Nephron progenitor cell (in vitro differentiated cells): ENCODE measurements around the gene LARGE1.

Experiments used
- DNase-seq: peaks from one replicate; pipeline ENCODE4 v3.0.0; 2021
- H3K27ac Mint-ChIP-seq: 2 replicates; pipeline ENCODE4 v1.8.0; 2021; ENCODE audit warnings: mild to moderate bottlenecking, moderate library complexity, mixed read lengths
- H3K27me3 Mint-ChIP-seq: 2 replicates; pipeline ENCODE4 v1.8.0; 2021; ENCODE audit warnings: mild to moderate bottlenecking, low read depth, mixed read lengths; ENCODE audit not compliant: poor library complexity
- H3K36me3 Mint-ChIP-seq: 2 replicates; pipeline ENCODE4 v1.8.0; 2021; ENCODE audit warnings: low read depth, mixed read lengths
- H3K4me1 Mint-ChIP-seq: 2 replicates; pipeline ENCODE4 v1.8.0; 2021; ENCODE audit warnings: mixed read lengths
- H3K4me3 Mint-ChIP-seq: 2 replicates; pipeline ENCODE4 v1.8.0; 2021; ENCODE audit warnings: mild to moderate bottlenecking, moderate library complexity, mixed read lengths
- H3K9me3 Mint-ChIP-seq: 2 replicates; pipeline ENCODE4 v1.8.0; 2021; ENCODE audit warnings: mild to moderate bottlenecking, moderate library complexity, mixed read lengths
- CTCF ChIP-seq: fragments of 200-600 bp; sonication (generic); IDR thresholded peaks from 2 replicates; pipeline ENCODE4 v1.5.0; 2021; ENCODE audit warnings: antibody characterized with exemption

LARGE1 gene

DNA sequence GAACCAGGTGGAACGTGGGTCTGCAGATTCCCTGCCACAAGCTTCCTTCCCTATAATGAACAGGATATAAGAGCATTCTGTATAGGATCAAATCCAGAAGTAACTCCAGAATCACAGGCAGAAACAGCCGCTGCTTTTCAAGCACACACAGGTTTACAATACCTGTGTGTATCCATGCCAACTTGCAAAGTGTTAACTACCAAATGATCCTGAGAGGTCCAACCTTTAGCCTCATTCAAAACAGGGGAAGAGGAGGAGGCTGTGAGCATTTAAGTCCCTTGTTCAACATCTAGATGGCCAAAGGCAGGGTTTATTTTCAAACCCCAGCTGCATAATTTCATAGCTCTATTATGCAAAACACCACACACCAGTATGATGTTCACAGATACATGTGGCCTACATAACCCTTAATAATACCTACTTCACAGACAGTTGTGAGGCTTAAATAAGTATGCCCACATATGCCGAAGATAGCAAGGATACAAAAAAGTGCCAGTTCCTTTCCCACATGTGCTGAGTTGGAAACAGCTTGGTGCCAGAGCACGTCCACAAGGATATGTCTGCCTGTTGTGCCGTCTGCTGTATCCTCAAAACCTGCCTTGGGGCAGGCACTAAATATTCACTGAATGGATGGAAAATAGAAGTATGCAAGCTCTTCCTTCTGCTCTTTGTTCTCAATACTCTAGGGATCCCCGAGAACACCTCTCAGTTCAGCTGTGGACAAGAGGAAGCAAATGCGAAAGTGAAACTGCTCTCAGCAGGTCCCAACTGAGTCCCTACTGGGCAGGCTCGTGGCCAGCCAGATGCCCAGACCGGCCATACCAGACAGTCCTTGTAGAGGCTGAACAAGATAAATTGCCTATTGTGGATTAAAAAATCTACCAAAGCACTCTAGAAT lies 66.8 kb downstream of the LARGE1 start:
- TF ChIP-seq CTCF = no peak
- Mint-ChIP-seq H3K36me3 (peaks cover 9% of the 10 kb centered on the region), H3K4me1 (peaks cover 59% of the 10 kb centered on the region), H3K27me3 (no peaks in the 10 kb centered on the region), H3K9me3 (peaks cover 6% of the 10 kb centered on the region), H3K27ac (peak overlapping the region; percentile 68), H3K4me3 (no peak overlapping the region)
- no peak for DNase-seq

- Mint-ChIP-seq H3K9me3 (peaks cover 19% of the 10 kb centered on the region), H3K27me3 (no peaks in the 10 kb centered on the region), H3K4me3 (no peak overlapping the region), H3K27ac (no peak overlapping the region), H3K36me3 (peaks cover 19% of the 10 kb centered on the region), H3K4me1 (peaks cover 59% of the 10 kb centered on the region)
- no peak for TF ChIP-seq CTCF
- DNase-seq = no peak
Measured at GRCh38 chr22:33851821-33852384, 68.4 kb downstream of the LARGE1 start.

DNA sequence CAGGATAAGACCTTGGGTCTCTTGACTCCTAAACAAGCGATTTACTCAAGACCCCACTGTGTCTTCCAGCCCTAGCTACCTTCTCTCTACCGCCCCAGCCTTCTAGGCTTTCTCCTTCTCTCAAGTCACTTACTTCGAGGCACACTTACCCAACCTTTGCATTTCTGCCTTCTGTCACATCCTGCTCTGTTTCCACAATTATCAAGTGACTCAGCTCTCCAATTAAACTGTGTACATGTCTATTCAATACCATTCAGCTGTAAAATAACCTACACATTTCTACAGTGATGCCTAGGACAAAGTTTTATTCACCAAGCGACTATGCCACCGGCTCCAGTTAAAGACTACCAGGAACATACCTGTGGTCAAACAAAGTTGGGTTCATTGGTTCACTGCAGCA lies 69.0 kb downstream of the LARGE1 start:
- H3K4me3 Mint-ChIP-seq = no peak overlapping the region
- DNase-seq = no peak
- no peak overlapping the region for H3K27ac Mint-ChIP-seq
- H3K36me3 Mint-ChIP-seq = peaks cover 25% of the 10 kb centered on the region
- H3K4me1 Mint-ChIP-seq = peaks cover 59% of the 10 kb centered on the region
- H3K9me3 Mint-ChIP-seq = peaks cover 24% of the 10 kb centered on the region
- no peaks in the 10 kb centered on the region for H3K27me3 Mint-ChIP-seq
- TF ChIP-seq CTCF = no peak

DNA sequence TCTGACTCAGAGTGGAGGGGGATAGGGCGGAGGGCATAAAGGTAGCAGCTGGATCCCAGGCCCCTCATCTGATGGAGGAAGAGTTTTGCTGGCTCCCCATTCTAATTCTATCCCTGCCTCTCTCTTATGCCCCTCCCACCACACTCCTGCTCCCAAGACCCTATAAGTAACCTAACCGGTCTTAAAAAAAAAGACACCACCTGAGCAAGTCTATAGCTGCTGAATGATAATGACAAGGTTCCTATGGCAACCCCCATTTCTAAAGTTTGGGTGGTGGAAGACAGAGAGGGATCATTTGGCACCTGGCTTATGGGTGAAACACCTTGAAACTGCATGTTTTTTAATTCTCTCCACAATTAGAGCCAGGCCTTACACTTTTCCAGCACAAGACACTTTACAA lies 69.6 kb downstream of the LARGE1 start:
- Mint-ChIP-seq H3K27ac (no peak overlapping the region), H3K9me3 (peaks cover 29% of the 10 kb centered on the region), H3K4me1 (peaks cover 56% of the 10 kb centered on the region), H3K36me3 (peaks cover 30% of the 10 kb centered on the region), H3K27me3 (no peaks in the 10 kb centered on the region), H3K4me3 (no peak overlapping the region)
- no peak for DNase-seq
- no peak for TF ChIP-seq CTCF

DNA sequence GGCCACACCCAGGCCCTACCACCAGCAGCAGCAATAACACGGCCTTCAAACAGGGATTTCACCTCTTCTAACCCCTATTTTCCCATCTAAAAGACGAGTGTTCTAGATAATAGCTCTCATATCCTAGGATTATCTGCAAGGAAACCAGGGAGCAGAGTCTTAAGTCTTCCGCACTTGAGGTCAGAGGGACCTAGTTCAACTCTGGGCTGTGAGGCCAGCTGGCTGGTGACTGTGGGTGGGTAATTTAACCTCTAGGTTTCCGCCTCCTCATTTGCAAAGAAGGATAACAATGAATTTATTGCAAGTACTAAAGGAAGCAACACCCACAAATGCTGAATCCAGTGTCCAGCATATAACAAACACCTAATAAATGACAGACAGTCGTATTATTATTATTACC lies 70.1 kb downstream of the LARGE1 start:
- peaks cover 33% of the 10 kb centered on the region for H3K36me3 Mint-ChIP-seq
- peak overlapping the region; percentile 65 for H3K27ac Mint-ChIP-seq
- no peak overlapping the region for H3K4me3 Mint-ChIP-seq
- DNase-seq = no peak
- H3K27me3 Mint-ChIP-seq = no peaks in the 10 kb centered on the region
- TF ChIP-seq CTCF = no peak
- H3K9me3 Mint-ChIP-seq = peaks cover 32% of the 10 kb centered on the region
- H3K4me1 Mint-ChIP-seq = peaks cover 55% of the 10 kb centered on the region

DNA sequence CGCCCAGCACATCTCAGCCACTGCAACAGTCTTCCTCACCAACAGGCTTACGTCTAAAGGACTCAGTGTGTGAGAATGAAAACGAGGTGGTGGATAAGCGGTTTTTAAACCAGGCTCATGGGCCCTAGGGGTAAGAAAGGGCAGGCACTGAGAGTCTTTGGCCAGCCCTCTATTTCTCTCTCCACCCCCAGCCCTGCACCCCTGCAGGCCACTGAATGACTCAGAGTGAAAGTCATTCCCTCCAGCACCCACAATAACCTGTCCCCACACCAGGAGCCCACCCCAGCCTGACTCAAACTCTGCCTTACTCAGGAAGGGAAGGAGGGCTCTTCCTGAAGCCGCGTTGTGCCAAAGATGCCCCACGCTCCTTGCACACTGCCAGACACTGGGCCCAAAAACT lies 72.0 kb downstream of the LARGE1 start:
- no peak overlapping the region for H3K4me3 Mint-ChIP-seq
- peaks cover 33% of the 10 kb centered on the region for H3K36me3 Mint-ChIP-seq
- peaks cover 32% of the 10 kb centered on the region for H3K9me3 Mint-ChIP-seq
- DNase-seq = no peak
- H3K27ac Mint-ChIP-seq = no peak overlapping the region
- no peak for TF ChIP-seq CTCF
- H3K4me1 Mint-ChIP-seq = peaks cover 44% of the 10 kb centered on the region
- H3K27me3 Mint-ChIP-seq = no peaks in the 10 kb centered on the region
